Endothelial cell of umbilical vein (primary cell): ENCODE measurements around the gene CKLF. TPM values are rescaled to one million over a fixed set of nuclear protein-coding genes. Genes with fewer than 3 reads are reported as not detected.
A peak's percentile ranks its signal among the peaks of the same experiment; 100 is the strongest.

Experiments used
- BruUV-seq: library from RNA; stranded (reverse); fragments of 400-500 nt; replicated peaks from 2 replicates; lab custom pipeline; 2021; lab: Mats Ljungman, UMichigan
- CTCF ChIA-PET: fragments of 300-600, 350-600 bp; sonication (Branson Sonifier 250); formaldehyde crosslinking; loops from one replicate; lab custom pipeline; 2021; ENCODE audit warnings: antibody characterized with exemption, inconsistent platforms; lab: Charles Lee
- POLR2A ChIA-PET: fragments of 300-600, 350-600 bp; sonication (Branson Sonifier 250); formaldehyde crosslinking; loops from one replicate; lab custom pipeline; 2021; ENCODE audit warnings: antibody characterized with exemption, inconsistent platforms; lab: Charles Lee
- DNase-seq: peaks from one replicate; pipeline ENCODE4 v3.0.0-alpha.2; 2011; ENCODE audit warnings: low read depth, low spot score
- FAIRE-seq: peaks from 2 replicates; lab custom pipeline; 2011; peaks lifted over from hg19 to GRCh38; lab: Jason Lieb, UNC
- H2AFZ ChIP-seq: 2 replicates; pipeline ENCODE4 v1.6.0; 2012; ENCODE audit warnings: low read depth, low read length, control low read depth, inconsistent platforms
- H3K27ac ChIP-seq: 2 replicates; pipeline ENCODE4 v1.5.1; 2011; ENCODE audit warnings: low read depth, mild to moderate bottlenecking, control low read depth, low read length, moderate library complexity; ENCODE audit not compliant: insufficient read depth
- H3K27me3 ChIP-seq, 2 experiments: 2 replicates each; pipeline versions ENCODE4 v1.6.0 to v1.6.1; 2011; ENCODE audit warnings: low read length in 2 of 2, mixed read lengths in 1 of 2; ENCODE audit not compliant: control insufficient read depth in 2 of 2, insufficient read depth in 2 of 2
- H3K36me3 ChIP-seq, 2 experiments: 2 replicates in 1 of 2; 3 replicates in 1 of 2; pipeline ENCODE4 v1.5.1; 2011; ENCODE audit warnings: low read length in 2 of 2, mild to moderate bottlenecking in 1 of 2, moderate library complexity in 1 of 2; ENCODE audit not compliant: control insufficient read depth in 2 of 2, insufficient read depth in 2 of 2; ENCODE audit errors: extremely low read depth in 1 of 2
- H3K4me1 ChIP-seq: 3 replicates; pipeline ENCODE4 v1.5.1; 2011; ENCODE audit warnings: mild to moderate bottlenecking, low read length; ENCODE audit not compliant: control insufficient read depth, insufficient read depth; ENCODE audit errors: extremely low read depth
- H3K4me2 ChIP-seq: 2 replicates; pipeline ENCODE4 v1.6.1; 2011; ENCODE audit warnings: low read length, control low read depth, mixed read lengths; ENCODE audit not compliant: insufficient read depth
- H3K4me3 ChIP-seq, 3 experiments: fragments of 200-600 bp in 1 of 3; sonication (generic), shearing (Covaris generic) in 1 of 3; replicated peaks in 1 of 3; 2 replicates each; pipeline ENCODE4 v1.5.1; 2011 to 2016; ENCODE audit warnings: control low read depth in 3 of 3, low read length in 3 of 3, mild to moderate bottlenecking in 2 of 3, inconsistent platforms in 1 of 3, low read depth in 1 of 3, moderate library complexity in 1 of 3; ENCODE audit not compliant: insufficient read depth in 1 of 3
- H3K79me2 ChIP-seq: 2 replicates; pipeline ENCODE4 v1.6.0; 2012; ENCODE audit warnings: low read length, inconsistent platforms; ENCODE audit not compliant: control insufficient read depth, insufficient read depth
- H3K9ac ChIP-seq: replicated peaks from 2 replicates; pipeline ENCODE3; 2011; ENCODE audit warnings: low read length, control low read depth; ENCODE audit not compliant: insufficient read depth; ENCODE audit errors: extremely low read depth
- H3K9me1 ChIP-seq: replicated peaks from 3 replicates; pipeline ENCODE4 v1.6.0; 2011; ENCODE audit warnings: mild to moderate bottlenecking, low read length; ENCODE audit not compliant: control insufficient read depth, insufficient read depth; ENCODE audit errors: extremely low read depth
- H3K9me3 ChIP-seq: replicated peaks from 2 replicates; pipeline ENCODE4 v1.5.1; 2012; ENCODE audit warnings: low read length, inconsistent platforms; ENCODE audit not compliant: control insufficient read depth, insufficient read depth
- H4K20me1 ChIP-seq: replicated peaks from 2 replicates; pipeline ENCODE3; 2011; ENCODE audit warnings: mild to moderate bottlenecking, low read length; ENCODE audit not compliant: control insufficient read depth, insufficient read depth; ENCODE audit errors: extremely low read depth
- EZH2 ChIP-seq: IDR thresholded peaks from 2 replicates; pipeline ENCODE4 v1.6.1; 2012; ENCODE audit warnings: borderline replicate concordance, low read depth, mild to moderate bottlenecking, moderate library complexity, low read length, inconsistent platforms; ENCODE audit not compliant: severe bottlenecking
- FOS ChIP-seq: IDR thresholded peaks from 2 replicates; pipeline ENCODE4 v1.6.1; 2011; ENCODE audit warnings: mild to moderate bottlenecking, low read length, moderate library complexity, borderline replicate concordance; ENCODE audit not compliant: insufficient read depth
- GATA2 ChIP-seq: IDR thresholded peaks from 2 replicates; pipeline ENCODE4 v1.7.0; 2011; ENCODE audit warnings: low read depth, mild to moderate bottlenecking, moderate library complexity, mixed read lengths, low read length; ENCODE audit not compliant: insufficient read length, insufficient read depth
- JUN ChIP-seq: IDR thresholded peaks from 2 replicates; pipeline ENCODE4 v1.6.1; 2011; ENCODE audit warnings: borderline replicate concordance, low read depth; ENCODE audit not compliant: insufficient read length, insufficient read depth
- MYC ChIP-seq: IDR thresholded peaks from one replicate; pipeline ENCODE4 v1.6.1; 2011; ENCODE audit warnings: mild to moderate bottlenecking, low read depth, low read length
- POLR2A ChIP-seq: IDR thresholded peaks from 2 replicates; pipeline ENCODE4 v1.6.1; 2012; ENCODE audit warnings: low read depth, mild to moderate bottlenecking, control low read depth, low read length
- POLR2AphosphoS5 ChIP-seq: IDR thresholded peaks from 2 replicates; pipeline ENCODE4 v1.6.1; 2012; ENCODE audit warnings: low read depth, mild to moderate bottlenecking, control low read depth, low read length, moderate library complexity; ENCODE audit not compliant: insufficient read depth
- dilution Hi-C: fragments of 300-500 bp; cut with MboI; formaldehyde crosslinking; loops from one replicate; pipeline ENCODE4 v1.15.0; 2019; ENCODE audit warnings: low sequenced_read_pairs; ENCODE audit not compliant: extremely low pct_ligation_motif_present
- intact Hi-C: fragments of 100-400 bp; cut with micrococcal nuclease; formaldehyde crosslinking; loops from one replicate; pipeline ENCODE4 v1.10.0; 2022
- polyA plus RNA-seq, 4 experiments: library from polyadenylated mRNA; depleted of rRNA in 3 of 4; stranded (reverse) in 3 of 4; unstranded in 1 of 4; fragments of >200 nt; gene quantifications; 2 replicates each; pipeline versions ENCODE4 v1.2.1 to v1.2.3, GENCODE V29; 2011 to 2012; ENCODE audit warnings: missing spikeins in 1 of 4
- total RNA-seq: library from RNA; stranded (reverse); gene quantifications from 2 replicates; pipeline ENCODE4 v1.2.3, GENCODE V29; 2021
- TF ChIP-seq, protein P1 (sequence below): IDR thresholded peaks from 2 replicates; pipeline ENCODE4 v1.6.1; 2011; ENCODE audit not compliant: insufficient read depth, insufficient read length
- TF ChIP-seq, protein P2 (sequence below), 2 donors: IDR thresholded peaks; 1 replicate in 1 of 2; 2 replicates in 1 of 2; pipeline ENCODE4 v1.5.1; 2011; ENCODE audit warnings: low read length in 2 of 2, mild to moderate bottlenecking in 2 of 2, moderate library complexity in 2 of 2, control low read depth in 1 of 2, inconsistent platforms in 1 of 2, low read depth in 1 of 2; ENCODE audit not compliant: insufficient read depth in 1 of 2; ENCODE audit errors: extremely low read depth in 1 of 2

Gene CKLF
- total and polyA plus RNA-seq, 2 donors (not counting 3 experiments of a cell fraction or from before 2014, with no cell fraction given) = 80.0 to 209 TPM

DNA sequence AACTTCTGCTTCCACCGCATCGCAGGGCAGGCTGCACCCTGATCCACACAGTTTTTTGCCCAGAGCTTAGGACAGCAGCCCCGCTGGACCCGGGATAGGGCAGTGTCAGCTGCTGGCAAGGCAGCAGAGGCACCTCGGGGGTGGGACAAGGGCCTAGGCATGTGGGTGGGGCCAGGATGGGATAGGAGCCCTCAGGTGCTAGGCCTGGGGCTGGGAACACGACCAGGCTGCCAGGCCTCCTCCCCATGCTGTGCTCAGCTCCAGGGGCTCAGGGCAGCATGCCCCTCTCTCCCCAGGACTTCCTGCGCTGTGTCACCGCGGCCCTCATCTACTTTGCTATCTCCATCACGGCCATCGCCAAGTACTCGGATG, 56.7 kb downstream of the CKLF start:
- Histone ChIP-seq H3K36me3 (peaks cover 20 to 38% of the 10 kb centered on the region in 2 experiments), H3K27ac (peak overlapping the region; percentile 28), H3K9me3 (no peaks in the 10 kb centered on the region), H3K79me2 (peaks cover 30% of the 10 kb centered on the region), H3K4me3 (no peak overlapping the region), H4K20me1 (no peaks in the 10 kb centered on the region), H3K27me3 (no peaks in the 10 kb centered on the region), H3K9me1 (no peaks in the 10 kb centered on the region), H3K9ac (no peak overlapping the region), H3K4me2 (no peak overlapping the region), H2AFZ (no peak overlapping the region), H3K4me1 (peaks cover 12% of the 10 kb centered on the region)
- DNase-seq = no peak
- CTCF ChIA-PET = interaction anchor here (0.6 to 6.3 kb wide), 75 partner anchors 9 to 317 kb away, joined by 3 to 171 read pairs (median 5); partner anchors contain the start of genes CKLF, CMTM4, DYNC1LI2 and NAE1
- TF ChIP-seq FOS (no peak), MYC (no peak), POLR2AphosphoS5 (no peak), POLR2A (no peak)
- no TSS peak for BruUV-seq
- dilution Hi-C loops = no loop called here
- POLR2A ChIA-PET = no interaction called here
- FAIRE-seq = no peak
- intact Hi-C loops = loop anchor here (5.0 kb wide), 2 partner anchors 53 to 133 kb away; no protein-coding TSS in a partner anchor

DNA sequence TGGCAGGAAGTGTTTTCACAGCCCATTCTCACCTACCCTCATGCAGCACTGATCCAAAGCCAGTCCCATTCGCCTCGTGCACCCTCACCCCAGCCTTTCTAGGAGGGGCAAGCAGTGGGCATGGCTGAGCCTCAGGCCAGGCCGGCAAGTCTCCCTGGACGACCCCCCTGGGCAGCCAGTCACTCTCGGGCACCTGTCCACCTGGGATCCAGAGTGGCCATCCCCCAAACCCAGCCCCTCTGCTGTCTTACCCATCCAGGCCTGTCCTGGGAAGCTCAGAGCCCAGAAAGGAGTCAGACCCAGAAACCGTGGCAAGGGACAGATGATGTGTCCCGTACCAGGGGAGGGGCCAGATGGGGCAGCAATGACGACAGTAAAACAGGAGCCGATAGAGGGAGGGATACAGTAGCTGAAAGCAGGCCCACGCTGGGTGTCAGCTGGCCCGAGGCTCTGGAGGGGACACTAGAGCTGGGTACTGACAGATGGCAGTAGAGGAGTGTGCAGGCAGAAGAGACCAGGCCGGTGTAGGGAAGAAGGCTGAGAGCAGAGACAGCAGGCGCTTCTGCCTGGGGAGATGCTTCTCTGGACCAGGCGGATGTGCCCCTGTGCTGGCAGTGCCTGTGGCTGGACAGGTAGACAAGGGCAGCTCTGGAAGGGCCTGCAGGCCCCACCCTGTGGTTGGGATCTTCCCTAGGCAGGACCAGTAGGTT, 57.9 kb downstream of the CKLF start:
- intact Hi-C loops (no loop called here), dilution Hi-C loops (no loop called here)
- H2AFZ ChIP-seq = no peak overlapping the region
- peaks cover 27% of the 10 kb centered on the region for H3K79me2 ChIP-seq
- H3K4me3 ChIP-seq = no peak overlapping the region
- CTCF ChIA-PET = interaction anchor here (3.8 to 6.3 kb wide), 2 partner anchors 41 to 258 kb away, joined by 67 to 171 read pairs; no protein-coding TSS in a partner anchor
- H3K4me2 ChIP-seq = no peak overlapping the region
- no peak for TF ChIP-seq GATA2
- TF ChIP-seq, protein P1, sequence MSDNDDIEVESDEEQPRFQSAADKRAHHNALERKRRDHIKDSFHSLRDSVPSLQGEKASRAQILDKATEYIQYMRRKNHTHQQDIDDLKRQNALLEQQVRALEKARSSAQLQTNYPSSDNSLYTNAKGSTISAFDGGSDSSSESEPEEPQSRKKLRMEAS = no peak
- TF ChIP-seq POLR2AphosphoS5 = no peak
- TF ChIP-seq, protein P2, sequence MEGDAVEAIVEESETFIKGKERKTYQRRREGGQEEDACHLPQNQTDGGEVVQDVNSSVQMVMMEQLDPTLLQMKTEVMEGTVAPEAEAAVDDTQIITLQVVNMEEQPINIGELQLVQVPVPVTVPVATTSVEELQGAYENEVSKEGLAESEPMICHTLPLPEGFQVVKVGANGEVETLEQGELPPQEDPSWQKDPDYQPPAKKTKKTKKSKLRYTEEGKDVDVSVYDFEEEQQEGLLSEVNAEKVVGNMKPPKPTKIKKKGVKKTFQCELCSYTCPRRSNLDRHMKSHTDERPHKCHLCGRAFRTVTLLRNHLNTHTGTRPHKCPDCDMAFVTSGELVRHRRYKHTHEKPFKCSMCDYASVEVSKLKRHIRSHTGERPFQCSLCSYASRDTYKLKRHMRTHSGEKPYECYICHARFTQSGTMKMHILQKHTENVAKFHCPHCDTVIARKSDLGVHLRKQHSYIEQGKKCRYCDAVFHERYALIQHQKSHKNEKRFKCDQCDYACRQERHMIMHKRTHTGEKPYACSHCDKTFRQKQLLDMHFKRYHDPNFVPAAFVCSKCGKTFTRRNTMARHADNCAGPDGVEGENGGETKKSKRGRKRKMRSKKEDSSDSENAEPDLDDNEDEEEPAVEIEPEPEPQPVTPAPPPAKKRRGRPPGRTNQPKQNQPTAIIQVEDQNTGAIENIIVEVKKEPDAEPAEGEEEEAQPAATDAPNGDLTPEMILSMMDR (IDR thresholded peaks at IDR 0.05; ENCODE audit: extremely low read depth in 1 of 2, insufficient read depth in 1 of 2, low read depth in 1 of 2, low read length in 2 of 2) = no peak
- TF ChIP-seq MYC = no peak
- no peak for TF ChIP-seq JUN
- no peak for TF ChIP-seq EZH2
- no peak for TF ChIP-seq POLR2A
- no peak for TF ChIP-seq FOS
- peaks cover 12% of the 10 kb centered on the region for H3K4me1 ChIP-seq
- H3K9me3 ChIP-seq = no peaks in the 10 kb centered on the region
- no peaks in the 10 kb centered on the region for H3K9me1 ChIP-seq
- POLR2A ChIA-PET = no interaction called here
- H3K27ac ChIP-seq = no peak overlapping the region
- H4K20me1 ChIP-seq = no peaks in the 10 kb centered on the region
- H3K36me3 ChIP-seq = peaks cover 20 to 38% of the 10 kb centered on the region in 2 experiments
- FAIRE-seq = no peak
- H3K27me3 ChIP-seq = no peaks in the 10 kb centered on the region
- H3K9ac ChIP-seq = no peak overlapping the region
- BruUV-seq = no TSS peak
- DNase-seq = no peak
